Neural progenitor cell (in vitro differentiated cells): ENCODE results near the gene ATP1A4. TPM values are rescaled to one million over a fixed set of nuclear protein-coding genes. Genes with fewer than 3 reads are reported as not detected.

ENCODE experiments used
- DNase-seq: peaks from one replicate; pipeline ENCODE4 v3.0.0-alpha.2; 2016; ENCODE audit warnings: low spot score
- H2AFZ ChIP-seq: fragments of 200-600 bp; sonication (generic); replicated peaks from 2 replicates; pipeline ENCODE4 v1.6.1; 2016; ENCODE audit warnings: antibody characterized with exemption
- H3F3A ChIP-seq: fragments of 200-600 bp; sonication (generic); 2 replicates; pipeline ENCODE4 v1.6.1; 2016; ENCODE audit warnings: antibody characterized with exemption, low read depth
- H3K27ac ChIP-seq: fragments of 200-600 bp; sonication (generic); 2 replicates; pipeline ENCODE4 v1.5.1; 2016; ENCODE audit warnings: mild to moderate bottlenecking
- H3K27me3 ChIP-seq: fragments of 200-600 bp; sonication (generic); 2 replicates; pipeline ENCODE4 v1.6.1; 2016; ENCODE audit warnings: mild to moderate bottlenecking, moderate library complexity
- H3K36me3 ChIP-seq: fragments of 200-600 bp; sonication (generic); 2 replicates; pipeline ENCODE4 v1.5.1; 2016
- H3K4me1 ChIP-seq: fragments of 200-600 bp; sonication (generic); 2 replicates; pipeline ENCODE4 v1.6.1; 2016; ENCODE audit warnings: mixed run types
- H3K4me2 ChIP-seq: fragments of 200-600 bp; sonication (generic); 2 replicates; pipeline ENCODE4 v1.6.1; 2016
- H3K4me3 ChIP-seq: fragments of 200-600 bp; sonication (generic); 2 replicates; pipeline ENCODE4 v1.5.1; 2016
- H3K79me2 ChIP-seq: fragments of 200-600 bp; sonication (generic); 2 replicates; pipeline ENCODE4 v1.6.1; 2016; ENCODE audit warnings: low read depth
- H3K9ac ChIP-seq: fragments of 200-600 bp; sonication (generic); 2 replicates; pipeline ENCODE4 v1.6.1; 2016
- H3K9me3 ChIP-seq: fragments of 200-600 bp; sonication (generic); 2 replicates; pipeline ENCODE4 v1.5.1; 2016; ENCODE audit warnings: low read depth
- H4K20me1 ChIP-seq: fragments of 200-600 bp; sonication (generic); 2 replicates; pipeline ENCODE4 v1.6.1; 2016; ENCODE audit warnings: low read depth
- H3K27ac Mint-ChIP-seq: 3 replicates; pipeline ENCODE4 v1.8.0; 2021; ENCODE audit warnings: mixed read lengths
- H3K27me3 Mint-ChIP-seq: 2 replicates; pipeline ENCODE4 v1.8.0; 2022; ENCODE audit warnings: low read depth, mild to moderate bottlenecking, inconsistent platforms, moderate library complexity, mixed read lengths; ENCODE audit not compliant: insufficient read depth
- H3K36me3 Mint-ChIP-seq: 3 replicates; pipeline ENCODE4 v1.8.0; 2021; ENCODE audit warnings: mixed read lengths
- H3K4me1 Mint-ChIP-seq: 3 replicates; pipeline ENCODE4 v1.8.0; 2021; ENCODE audit warnings: mixed read lengths
- H3K4me3 Mint-ChIP-seq: 3 replicates; pipeline ENCODE4 v1.8.0; 2021; ENCODE audit warnings: mild to moderate bottlenecking, moderate library complexity, mixed read lengths
- H3K9me3 Mint-ChIP-seq: 3 replicates; pipeline ENCODE4 v1.8.0; 2020; ENCODE audit warnings: mixed read lengths
- CTCF ChIP-seq: fragments of 200-600 bp; sonication (generic); IDR thresholded peaks from 2 replicates; pipeline ENCODE4 v1.5.1; 2017; ENCODE audit warnings: antibody characterized with exemption, mild to moderate bottlenecking
- EZH2 ChIP-seq: fragments of 200-600 bp; sonication (generic); IDR thresholded peaks from 2 replicates; pipeline ENCODE4 v1.6.1; 2017; ENCODE audit warnings: antibody characterized with exemption, mild to moderate bottlenecking, moderate library complexity
- EZH2phosphoT487 ChIP-seq: fragments of 200-600 bp; sonication (generic); IDR thresholded peaks from 2 replicates; pipeline ENCODE4 v1.6.1; 2017; ENCODE audit warnings: antibody characterized with exemption
- total RNA-seq: library from RNA; depleted of rRNA; stranded (reverse); fragments of >200 nt; gene quantifications from 2 replicates; pipeline ENCODE4 v1.2.3, GENCODE V29; 2015; ENCODE audit warnings: low replicate concordance

Gene ATP1A4
- total RNA-seq, 1 donor from 2014 or later = 0.17 TPM

DNA sequence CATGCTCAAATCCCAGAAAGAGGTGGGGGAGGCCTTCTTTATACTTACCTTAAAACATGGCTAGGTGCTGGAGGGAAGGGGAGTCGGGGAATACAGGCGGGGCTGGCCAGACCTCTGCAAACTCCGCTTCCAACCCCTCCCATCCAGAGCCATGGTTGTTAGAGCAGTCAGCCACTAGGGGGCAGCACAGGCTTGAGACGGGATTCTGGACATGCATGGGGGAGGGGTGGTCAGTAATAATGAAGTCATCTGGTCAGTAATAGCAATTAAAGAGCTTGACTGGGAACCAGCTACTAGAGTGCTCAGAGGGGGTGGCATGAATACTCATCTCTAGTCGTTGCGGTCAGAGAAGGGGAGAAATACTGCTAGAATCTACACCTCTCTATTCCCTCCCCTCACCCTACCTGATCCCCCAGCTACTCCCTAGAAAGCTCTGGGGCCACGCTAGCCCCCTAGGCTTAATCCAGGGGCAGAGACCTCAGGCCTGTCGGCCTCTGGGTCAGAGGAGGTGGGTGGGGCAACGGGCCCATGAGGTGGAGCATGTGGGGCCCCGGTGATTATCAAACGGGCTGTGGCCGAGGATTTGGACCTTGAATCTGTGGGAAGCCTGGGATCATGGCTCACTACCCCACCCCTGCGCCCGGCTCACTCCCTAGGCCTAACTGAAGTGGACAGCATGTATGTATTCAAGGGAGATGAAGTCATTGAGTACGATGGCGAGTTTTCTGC is 41.9 kb downstream of the ATP1A4 start:
- no peak overlapping the region for H3K27ac ChIP-seq
- peaks cover 9% of the 10 kb centered on the region for H3K27me3 Mint-ChIP-seq
- H3K79me2 ChIP-seq = no peaks in the 10 kb centered on the region
- H4K20me1 ChIP-seq = no peaks in the 10 kb centered on the region
- H2AFZ ChIP-seq = peak overlapping the region; percentile 82
- no peaks in the 10 kb centered on the region for H3K36me3 Mint-ChIP-seq
- no peaks in the 10 kb centered on the region for H3K9me3 Mint-ChIP-seq
- no peak overlapping the region for H3K4me3 ChIP-seq
- H3K4me3 Mint-ChIP-seq = no peak overlapping the region
- H3K4me2 ChIP-seq = peak overlapping the region; percentile 53
- TF ChIP-seq CTCF (peak; percentile 95), EZH2 (no peak)
- no peaks in the 10 kb centered on the region for H3K27me3 ChIP-seq
- H3F3A ChIP-seq = no peaks in the 10 kb centered on the region
- no peak overlapping the region for H3K27ac Mint-ChIP-seq
- H3K4me1 ChIP-seq = peaks cover 16% of the 10 kb centered on the region
- H3K9ac ChIP-seq = no peak overlapping the region
- H3K9me3 ChIP-seq = no peaks in the 10 kb centered on the region
- no peaks in the 10 kb centered on the region for H3K36me3 ChIP-seq
- peak; percentile 93 for DNase-seq
- peaks cover 17% of the 10 kb centered on the region for H3K4me1 Mint-ChIP-seq

DNA sequence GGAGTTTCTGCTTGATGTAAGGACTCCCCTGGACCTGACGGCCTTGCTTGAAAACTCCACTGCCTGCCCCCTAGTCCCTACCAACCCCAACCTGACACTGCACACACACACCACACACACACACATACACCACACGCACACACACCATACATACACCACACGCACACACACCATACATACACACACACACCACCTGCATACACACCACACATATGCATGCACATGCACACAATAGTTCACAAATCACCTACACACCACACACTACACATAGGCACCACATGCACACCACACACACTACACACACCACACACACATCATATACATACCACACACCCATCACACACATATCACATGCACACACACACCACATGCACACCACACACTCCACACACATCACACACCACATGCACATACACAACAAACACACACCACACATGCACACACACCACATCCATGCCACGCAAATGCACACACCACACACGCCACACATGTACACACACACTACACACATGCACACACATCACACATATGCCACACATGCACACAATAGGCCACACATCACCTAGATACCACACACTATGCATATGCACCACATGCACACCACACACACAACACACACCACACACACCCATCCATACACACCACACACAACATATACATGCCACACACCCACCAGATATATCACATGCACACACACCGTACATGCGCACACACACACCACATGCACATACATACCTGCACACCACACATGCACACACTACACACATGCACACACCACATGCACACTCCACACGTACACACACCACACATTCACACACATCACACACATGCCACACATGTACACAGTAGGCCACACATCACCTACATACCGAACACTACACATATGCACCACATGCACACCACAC is 42.7 kb downstream of the ATP1A4 start:
- TF ChIP-seq EZH2 (no peak), EZH2phosphoT487 (no peak), CTCF (no peak)
- no peaks in the 10 kb centered on the region for H3K36me3 ChIP-seq
- Mint-ChIP-seq H3K27me3 (peaks cover 6% of the 10 kb centered on the region), H3K36me3 (no peaks in the 10 kb centered on the region), H3K4me3 (no peak overlapping the region), H3K9me3 (no peaks in the 10 kb centered on the region), H3K27ac (no peak overlapping the region), H3K4me1 (peaks cover 15% of the 10 kb centered on the region)
- H4K20me1 ChIP-seq = no peaks in the 10 kb centered on the region
- no peaks in the 10 kb centered on the region for H3K27me3 ChIP-seq
- H2AFZ ChIP-seq = peak overlapping the region; percentile 82
- no peak overlapping the region for H3K27ac ChIP-seq
- no peaks in the 10 kb centered on the region for H3K79me2 ChIP-seq
- no peak overlapping the region for H3K4me3 ChIP-seq
- H3K4me2 ChIP-seq = no peak overlapping the region
- no peaks in the 10 kb centered on the region for H3K9me3 ChIP-seq
- H3F3A ChIP-seq = no peaks in the 10 kb centered on the region
- H3K4me1 ChIP-seq = peaks cover 16% of the 10 kb centered on the region
- H3K9ac ChIP-seq = no peak overlapping the region
- DNase-seq = no peak

GRCh38 chr1:160194737-160195059 is 43.3 kb downstream of the ATP1A4 start:
- Histone ChIP-seq H3F3A (no peaks in the 10 kb centered on the region), H3K9me3 (no peaks in the 10 kb centered on the region), H4K20me1 (no peaks in the 10 kb centered on the region), H3K36me3 (no peaks in the 10 kb centered on the region), H3K4me3 (no peak overlapping the region), H3K27ac (no peak overlapping the region), H3K27me3 (no peaks in the 10 kb centered on the region), H2AFZ (no peak overlapping the region), H3K9ac (no peak overlapping the region), H3K79me2 (no peaks in the 10 kb centered on the region), H3K4me1 (peaks cover 11% of the 10 kb centered on the region), H3K4me2 (no peak overlapping the region)
- no peaks in the 10 kb centered on the region for H3K36me3 Mint-ChIP-seq
- no peak overlapping the region for H3K4me3 Mint-ChIP-seq
- H3K9me3 Mint-ChIP-seq = no peaks in the 10 kb centered on the region
- peaks cover 6% of the 10 kb centered on the region for H3K27me3 Mint-ChIP-seq
- no peak overlapping the region for H3K27ac Mint-ChIP-seq
- H3K4me1 Mint-ChIP-seq = peaks cover 10% of the 10 kb centered on the region
- no peak for TF ChIP-seq CTCF
- no peak for TF ChIP-seq EZH2phosphoT487
- TF ChIP-seq EZH2 = no peak
- no peak for DNase-seq
